SIG-M5 treated with dmso at 0.1 percent for 504 hours (cell line): ENCODE data around the gene EIF2AK3.
"Not testable (repeated sequence)": the region's sequence is repeated elsewhere in the genome, so short reads cannot be mapped to it uniquely, and the experiment has no call there.

Experiments
- DNase-seq: peaks from one replicate; lab custom pipeline; 2025; ENCODE audit not compliant: unreplicated experiment; lab: John Stamatoyannopoulos, UW

EIF2AK3 gene

DNA sequence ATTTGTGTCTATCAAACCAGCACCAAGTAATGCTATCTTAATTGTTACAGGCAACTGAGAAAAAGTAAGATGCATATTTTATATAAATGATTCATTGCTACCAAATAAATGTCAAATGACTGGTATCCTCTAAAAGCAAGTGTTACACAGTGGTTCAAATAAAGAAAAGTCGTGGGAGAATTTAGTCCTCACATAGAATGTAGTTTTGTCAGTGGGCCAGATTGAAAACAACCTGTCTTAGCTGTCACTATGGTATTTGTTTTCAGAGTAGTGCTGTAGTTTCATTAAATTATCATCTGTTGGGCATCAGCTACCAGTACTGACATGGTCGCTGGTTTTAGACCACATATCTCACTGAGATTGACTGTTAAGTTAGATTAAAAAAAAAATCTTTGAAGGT, 10.2 kb upstream of the EIF2AK3 start:
- no peak for DNase-seq

DNA sequence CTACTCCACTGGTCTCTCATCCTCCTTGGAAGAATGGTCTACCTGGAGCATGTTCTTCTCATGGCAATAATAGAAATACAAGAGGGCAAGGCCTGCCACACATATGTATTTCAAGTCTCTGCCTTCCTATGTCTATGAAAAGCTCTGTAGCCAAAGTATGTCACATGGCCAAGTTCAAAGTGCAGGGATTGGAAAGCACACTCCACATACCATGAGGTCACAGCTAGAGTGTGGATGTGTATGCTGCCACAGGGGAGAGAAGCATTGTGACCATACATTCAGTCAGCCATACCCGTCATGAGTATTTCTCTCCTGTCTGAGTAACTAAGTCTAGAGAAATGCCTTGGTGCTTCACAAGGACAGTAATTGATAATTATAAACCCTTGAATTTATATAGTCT, 8.8 kb upstream of the EIF2AK3 start:
- no peak for DNase-seq

DNA sequence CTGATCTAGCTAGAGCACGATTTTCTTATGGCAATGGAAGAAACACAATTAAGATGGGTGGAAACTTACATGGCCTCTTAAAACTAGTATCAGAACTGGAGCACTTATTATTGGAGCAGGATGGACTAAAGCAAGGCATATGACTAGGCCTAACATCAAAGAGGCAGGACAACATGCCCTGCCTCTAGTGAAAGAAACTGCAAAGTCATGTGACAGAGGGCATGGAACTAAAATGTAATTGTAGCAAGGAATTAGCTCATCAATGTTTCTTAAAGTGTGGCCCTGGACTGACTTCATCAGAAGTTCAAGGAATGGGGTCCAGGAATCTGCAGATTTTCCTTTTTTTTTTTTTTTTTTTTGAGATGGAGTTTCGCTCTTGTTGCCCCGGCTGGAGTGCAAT, 5.3 kb upstream of the EIF2AK3 start:
- DNase-seq, result no peak

DNA sequence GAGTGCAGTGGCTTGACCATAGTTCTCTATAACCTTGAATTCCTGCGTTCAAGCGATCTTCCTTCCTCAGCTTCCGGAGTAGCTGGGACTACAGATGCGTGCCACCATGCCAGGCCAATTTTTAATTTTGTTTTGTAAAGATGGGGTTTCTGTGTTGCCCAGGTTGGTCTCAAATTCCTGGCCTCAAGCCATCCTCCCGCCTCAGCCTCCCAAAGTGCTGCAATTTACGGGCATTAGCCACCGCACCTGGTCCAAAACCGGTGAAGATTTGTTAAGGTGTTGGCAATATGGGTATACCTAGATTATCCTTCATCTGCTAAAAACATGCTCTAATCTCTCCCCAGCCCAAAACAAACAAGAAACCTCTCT, 1.3 kb upstream of the EIF2AK3 start:
- no peak for DNase-seq

DNA sequence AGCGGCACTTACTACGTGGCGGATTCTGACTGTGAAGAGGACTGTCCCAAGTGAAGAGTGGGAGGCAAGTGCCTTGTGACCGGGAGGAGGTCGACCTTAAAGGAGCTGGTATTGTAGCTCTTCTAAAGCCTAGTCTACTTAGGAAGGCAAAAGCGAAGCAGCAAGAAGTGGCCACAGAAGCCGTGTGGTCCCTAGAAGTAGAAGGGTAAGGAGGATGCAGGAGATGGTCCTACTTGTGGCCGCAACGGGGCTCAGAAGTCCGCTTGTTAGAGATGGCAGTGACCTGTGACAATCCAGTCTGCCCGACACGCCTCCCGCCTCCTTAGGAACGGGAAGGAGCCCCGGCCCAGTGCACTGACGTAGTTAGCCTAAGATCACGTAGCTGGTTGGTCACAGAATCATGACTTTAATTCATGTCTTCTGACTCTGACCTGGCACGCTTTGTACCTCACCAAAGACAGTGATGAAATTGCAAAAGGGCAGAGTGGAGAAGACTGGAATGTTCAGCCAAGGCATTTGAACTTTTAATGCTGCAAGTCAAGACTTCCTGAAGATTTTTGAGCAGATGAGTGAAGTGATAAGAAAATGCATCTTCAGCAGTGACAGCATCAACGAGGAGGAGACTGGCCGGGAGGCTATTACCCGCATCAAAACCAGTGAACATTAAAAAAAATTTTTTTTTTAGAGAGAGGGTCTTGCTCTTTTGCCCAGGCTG, 749 bp upstream of the EIF2AK3 start:
- DNase-seq, result peak; percentile 94

DNA sequence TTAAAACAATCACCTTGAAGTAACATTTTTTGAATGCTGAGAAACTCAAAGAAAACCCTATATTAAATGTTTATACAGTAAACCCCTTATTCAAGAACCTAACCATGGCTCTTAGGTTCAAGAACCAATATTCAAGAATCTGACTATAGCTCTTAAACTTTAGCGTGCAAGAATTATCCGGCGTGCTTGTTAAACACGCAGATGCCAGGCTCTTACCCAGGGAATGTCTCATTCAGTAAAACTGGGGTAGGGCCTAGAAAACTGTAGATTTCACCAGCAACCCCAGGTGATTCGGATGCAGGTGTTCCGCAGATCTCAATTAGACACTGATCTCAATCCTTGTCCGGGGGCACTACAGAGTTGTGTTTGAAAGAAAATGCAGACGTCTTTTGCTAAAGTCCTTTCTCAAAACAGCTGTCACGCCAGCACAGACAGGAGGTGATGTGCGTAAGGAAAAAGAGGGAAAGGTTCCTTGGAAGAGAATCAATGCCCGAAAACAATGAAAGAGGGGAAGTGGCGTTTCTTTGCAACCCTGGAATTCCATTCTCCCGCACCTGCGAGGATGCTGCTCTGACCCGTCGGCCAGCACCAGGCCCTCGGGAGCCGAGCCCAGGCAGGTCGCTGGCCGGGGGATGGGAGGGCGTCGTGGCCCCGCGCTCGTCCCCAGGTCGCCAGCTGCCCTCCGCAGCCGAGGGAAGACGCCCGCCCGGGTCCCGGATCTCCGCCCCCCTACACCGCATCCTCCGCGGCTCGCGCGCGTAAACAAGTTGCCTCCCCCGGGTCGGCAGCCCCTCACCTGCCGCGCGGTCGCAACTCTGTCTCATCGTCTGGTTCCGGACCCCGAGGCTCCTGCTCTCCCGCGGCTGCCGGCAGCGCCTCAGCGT, 851 bp downstream of the EIF2AK3 start:
- no peak for DNase-seq

DNA sequence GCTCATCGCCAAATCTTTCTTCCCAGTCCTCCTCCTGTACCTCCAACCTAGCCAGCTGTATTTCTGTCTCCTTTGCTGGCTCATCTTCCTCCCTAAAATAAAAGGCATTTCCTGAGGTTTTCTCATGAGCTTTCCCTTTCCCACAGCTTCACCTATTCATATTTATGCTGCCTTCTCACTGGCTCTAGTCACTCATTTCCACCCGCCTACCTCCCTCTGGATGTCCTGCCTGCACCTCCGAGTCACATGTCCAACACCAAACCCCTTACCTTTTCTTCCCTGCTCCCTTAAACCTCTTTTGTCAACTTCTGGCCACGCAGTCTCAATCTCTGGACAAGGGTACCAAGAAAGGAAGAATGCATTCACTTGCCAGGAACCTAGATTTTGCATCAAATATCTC, 2.8 kb downstream of the EIF2AK3 start:
- no peak for DNase-seq

DNA sequence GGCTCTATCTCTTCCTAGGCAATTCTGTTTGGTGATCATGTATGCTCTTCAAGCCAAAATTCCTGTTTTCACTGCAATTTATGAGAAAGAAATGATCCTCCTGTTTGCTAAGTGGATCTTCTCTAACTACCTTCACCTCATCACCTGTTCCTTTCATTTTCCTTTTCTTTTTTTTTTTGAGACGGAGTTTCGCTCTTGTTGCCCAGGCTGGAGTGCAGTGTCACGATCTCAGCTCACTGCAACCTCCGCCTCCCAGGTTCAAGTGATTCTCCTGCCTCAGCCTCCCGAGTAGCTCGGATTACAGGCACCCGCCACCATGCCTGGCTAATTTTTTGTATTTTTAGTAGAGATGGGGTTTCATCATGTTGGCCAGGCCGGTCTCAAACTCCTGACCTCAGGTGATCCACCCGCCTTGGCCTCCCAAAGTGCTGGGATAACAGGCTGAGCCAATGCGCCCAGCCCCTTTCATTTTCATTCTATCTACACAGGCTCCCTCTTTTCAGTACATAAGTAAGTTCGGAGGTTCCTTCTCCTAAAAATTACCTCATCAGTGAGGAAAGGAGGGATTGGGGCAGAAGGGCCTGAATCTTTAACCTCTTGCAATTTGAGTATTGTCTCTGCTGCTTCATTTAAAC, 3.3 kb downstream of the EIF2AK3 start:
- not testable (repeated sequence) for DNase-seq

DNA sequence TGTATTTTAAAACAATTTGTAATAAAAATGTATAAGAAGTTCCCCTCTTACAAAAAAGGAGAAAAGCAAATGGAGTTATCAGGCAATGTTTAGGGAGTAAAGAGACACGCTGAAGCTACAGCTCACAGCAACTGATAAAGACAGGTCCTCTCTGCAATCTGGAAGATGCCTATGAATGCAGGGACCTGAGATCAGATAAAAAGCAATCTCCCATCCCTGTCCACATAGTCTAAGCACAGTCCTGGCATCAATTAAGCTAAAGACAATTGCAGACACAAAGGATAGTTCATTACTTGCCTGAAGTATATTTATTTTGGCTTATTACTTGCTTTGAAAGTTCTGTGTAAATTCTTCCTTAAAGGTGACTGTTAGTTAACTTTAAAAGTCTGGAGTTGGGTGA, 5.0 kb downstream of the EIF2AK3 start:
- no peak for DNase-seq

DNA sequence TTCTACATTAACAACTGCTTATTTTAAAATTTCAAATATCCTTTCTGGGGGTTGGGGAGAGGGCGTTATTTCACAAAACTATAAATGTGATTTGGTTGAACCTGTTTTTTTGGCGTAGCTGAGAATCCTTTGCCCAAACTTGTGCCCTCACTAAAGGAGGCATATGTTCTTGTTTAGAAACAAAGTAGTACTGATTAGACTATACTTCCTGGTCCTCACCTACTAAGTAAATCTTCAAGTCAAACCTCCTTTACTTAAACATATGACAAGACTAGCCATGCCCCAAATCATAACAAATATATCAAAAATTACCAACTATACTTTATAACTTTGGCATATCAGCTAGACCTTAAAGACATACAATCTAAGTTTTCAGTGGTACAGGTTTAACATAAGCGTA, 5.8 kb downstream of the EIF2AK3 start:
- no peak for DNase-seq

DNA sequence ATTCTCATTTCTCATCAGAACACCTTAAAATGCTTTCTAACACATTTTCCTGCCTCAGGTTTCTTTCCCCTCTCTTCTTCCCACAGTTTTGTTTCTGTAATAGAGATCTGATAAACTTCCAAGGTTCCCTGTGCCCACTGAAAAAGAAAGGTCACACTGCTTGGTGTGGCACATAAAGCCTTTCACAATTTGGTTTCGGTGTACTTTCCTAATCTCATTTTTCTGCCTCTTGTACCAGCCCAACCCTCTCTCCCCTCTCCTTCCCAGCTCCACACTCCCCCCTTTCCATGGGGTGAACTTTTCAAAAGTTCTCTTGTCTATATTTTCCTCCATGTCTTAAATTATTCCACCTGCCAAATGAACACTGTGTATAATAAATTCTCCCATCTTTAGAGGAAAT, 7.2 kb downstream of the EIF2AK3 start:
- DNase-seq, result no peak

DNA sequence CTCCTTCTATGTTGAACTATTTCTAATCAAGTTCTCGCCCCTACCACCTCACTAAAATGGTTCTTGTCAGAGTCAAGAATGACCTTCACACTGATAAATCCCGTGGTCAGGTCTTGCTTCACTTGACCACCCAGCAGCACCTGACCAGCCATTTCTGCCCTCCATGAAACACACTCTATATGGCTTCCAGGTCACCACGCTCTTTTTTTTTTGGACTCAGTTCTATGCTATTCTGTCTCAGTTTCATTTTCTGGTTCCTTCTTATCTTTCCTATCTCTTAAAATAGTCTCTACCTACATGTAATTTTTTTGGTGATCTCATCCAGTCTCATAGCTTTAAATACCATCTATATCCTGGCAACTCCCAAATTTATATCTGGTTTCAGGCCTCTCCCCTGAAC, 11.4 kb downstream of the EIF2AK3 start:
- DNase-seq, result no peak

DNA sequence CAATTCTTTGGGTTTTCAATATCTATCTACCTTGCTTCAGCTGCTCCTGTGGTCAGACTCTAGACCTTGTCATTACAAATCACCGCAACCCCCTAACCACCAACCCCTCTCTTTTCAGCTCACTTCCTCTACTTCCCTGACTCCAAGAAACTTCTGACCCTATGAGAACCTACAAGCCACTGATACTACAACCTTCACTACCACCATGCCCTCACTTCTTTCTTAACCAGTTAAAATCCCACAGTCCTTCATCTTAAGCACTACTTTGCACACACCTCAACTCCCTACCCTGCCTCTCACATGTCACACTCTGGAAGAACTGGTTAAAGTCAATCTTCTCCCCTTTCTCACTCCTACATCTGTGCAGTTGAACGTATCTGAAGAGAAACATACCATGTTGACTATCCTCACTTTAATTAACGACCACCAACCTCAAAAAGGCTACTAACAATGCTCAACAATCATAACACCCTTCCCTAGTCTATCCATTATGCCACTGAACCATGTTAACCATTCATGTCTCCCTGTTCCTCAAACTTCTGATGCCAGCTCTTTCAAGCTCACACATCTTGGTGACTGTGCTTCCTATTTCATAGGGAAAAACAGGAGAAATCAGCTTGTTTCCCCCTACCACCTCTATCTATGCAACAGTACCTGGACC, 12.6 kb downstream of the EIF2AK3 start:
- DNase-seq, result no peak

DNA sequence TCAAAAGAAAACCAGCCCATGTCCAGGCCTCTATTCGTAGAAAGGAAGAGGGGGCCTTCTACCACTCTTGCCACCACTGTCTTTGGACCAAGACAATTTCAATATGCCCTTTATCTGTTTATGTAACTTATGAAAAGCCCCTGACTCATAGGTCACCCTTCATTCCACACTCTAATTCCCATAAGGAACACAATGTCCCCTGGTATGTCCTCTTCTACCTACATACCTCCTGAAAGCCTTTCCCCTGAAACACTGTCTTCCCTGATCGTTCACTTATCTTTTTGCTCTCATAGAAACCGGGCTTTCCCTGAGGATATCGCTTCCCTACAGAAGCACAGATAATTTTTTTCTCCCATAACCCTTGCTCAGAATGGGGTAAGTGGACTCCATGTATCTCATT, 13.3 kb downstream of the EIF2AK3 start:
- DNase-seq, result no peak

DNA sequence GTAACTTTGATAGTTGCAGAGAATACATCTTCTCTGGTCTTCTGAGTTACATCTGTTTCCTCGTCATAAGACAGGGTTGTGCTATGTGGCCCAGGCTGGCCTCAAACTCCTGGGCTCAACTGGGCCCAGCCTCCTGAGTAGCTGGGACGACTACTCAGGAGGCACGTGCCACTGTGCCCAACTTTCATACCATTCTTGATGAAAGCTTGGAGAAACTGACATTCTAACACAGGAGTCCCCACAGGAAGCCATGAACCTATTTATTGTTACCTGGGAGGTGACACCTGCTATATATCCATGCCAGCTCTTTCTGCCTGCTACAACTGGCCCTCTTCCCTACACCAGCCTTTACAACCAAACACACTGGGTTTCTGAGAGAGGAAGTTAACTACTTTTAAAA, 19.1 kb downstream of the EIF2AK3 start:
- no peak for DNase-seq

DNA sequence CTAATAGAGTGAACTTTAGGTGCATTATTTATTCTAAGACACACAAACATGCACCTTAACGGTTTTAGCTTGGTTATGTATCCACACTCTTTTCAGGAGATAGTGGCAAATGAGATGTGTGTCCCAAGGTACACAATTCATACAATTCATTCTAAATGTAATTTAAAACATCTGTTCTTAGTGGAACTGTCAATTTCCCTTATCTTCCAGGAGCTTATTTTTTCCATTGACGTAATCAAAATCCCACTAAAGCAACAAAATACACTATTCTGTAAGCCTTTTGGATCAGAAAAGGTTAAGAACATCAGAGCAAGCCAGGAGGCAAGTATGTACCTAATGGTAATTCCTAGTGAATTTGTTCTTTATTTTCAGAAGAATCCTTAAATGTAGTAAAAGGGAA, 19.8 kb downstream of the EIF2AK3 start:
- DNase-seq, result no peak

DNA sequence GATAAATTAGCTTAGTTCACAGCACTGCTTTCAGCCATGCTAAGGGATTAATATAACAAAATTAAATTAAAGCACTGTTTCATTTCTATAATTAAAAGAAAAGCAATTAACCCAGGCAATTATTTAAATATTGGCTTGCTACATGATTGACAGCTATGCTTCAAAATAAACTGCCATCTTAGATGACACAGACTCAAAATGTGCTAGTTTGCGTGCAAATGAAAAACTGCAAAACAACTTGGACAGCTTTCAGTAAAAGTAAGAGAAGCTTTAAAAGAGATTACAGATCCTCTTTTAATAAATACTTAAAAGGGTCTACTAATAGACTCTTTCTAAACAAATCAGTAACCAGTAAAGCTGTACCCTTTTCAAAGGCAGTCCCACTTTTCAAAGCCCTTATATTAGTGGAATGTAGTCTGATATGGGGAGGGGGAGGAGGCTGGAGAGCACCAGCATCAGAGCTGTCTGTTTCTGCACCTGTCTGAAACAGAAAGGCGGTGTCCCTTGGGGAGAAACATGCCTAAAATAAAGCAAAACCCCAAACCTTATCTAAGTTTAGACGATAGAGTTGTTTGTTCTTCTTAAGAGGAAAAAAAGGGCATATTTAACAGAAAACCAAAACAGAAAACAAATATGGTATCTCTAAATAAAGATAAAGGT, 20.8 kb downstream of the EIF2AK3 start:
- DNase-seq, result no peak

DNA sequence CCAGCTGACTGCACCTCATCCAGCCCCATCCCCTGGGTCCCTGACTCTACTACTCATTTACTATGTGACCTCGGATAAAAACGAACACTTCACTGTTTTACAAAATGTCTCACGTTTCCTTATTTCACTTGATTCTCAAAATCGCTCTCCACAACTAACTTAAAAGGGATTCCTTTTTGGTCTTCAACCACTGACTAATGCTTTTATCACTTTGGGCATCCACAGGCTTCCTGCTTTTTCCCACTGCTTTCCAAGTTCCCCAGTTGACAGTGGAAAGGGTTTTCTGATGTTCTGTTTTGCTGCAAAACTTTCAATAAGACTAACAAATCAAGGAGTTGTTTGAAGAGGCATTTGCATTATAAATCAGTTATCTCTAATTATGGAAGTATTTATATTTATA, 24.1 kb downstream of the EIF2AK3 start:
- no peak for DNase-seq

DNA sequence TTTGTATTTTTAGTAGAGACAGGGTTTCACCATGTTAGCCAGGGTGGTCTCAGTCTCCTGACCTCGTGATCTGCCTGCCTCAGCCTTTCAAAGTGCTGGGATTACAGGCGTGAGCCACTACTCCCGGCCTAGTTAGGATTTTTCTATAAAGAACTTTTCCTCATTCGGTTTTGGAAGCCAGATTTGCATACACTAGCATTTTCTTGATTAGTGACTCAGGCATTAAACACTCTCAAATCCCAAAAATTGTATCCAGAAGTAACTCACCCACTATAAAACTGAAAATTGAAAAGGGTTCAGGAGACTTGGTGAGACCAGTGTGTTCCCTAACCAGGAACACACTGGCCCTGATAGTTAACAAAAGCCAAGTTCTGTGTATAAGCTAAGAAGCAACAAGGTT, 25.2 kb downstream of the EIF2AK3 start:
- DNase-seq, result no peak

DNA sequence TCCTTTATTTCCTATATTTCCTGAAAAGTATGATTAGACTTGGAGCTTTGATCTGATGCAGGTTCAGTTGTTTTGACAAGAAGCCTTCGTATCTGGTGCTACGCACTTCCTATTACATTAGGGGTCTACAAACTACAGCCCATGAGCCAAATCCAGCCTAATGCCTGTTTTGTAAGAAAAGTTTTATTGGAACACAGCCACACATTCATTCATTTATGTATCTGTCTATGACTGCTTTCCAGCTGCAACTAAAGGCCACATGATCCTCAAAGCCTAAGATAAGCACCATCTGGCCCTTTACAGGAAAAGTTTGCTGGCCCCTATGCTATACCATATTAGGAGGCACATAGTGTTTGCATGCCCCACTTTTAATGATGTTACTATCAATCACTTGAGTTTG, 26.0 kb downstream of the EIF2AK3 start:
- no peak for DNase-seq

DNA sequence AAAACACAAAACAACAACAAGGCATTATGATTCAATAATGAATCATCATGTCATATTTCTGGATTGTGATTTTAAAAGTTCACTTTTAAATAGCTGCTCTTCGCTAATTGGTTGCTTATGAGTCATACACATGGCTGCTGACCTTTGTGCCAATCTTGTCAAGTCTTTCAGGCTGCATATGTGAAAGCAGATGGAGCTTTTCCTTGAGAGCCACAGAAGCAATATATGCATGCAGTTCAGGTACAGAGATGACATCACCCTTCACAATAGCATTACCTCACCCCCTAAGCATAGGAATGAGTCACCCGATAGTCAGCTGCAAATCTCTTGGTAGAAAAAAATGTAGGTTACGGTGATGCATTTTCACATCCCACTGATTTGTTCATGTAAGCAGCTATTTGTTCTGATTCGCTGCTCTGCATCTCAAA, 27.2 kb downstream of the EIF2AK3 start:
- DNase-seq, result peak; percentile 78
